HepG2 (cell line): Measurements from ENCODE around the gene CABLES1. TPM values are rescaled to one million over a fixed set of nuclear protein-coding genes. Genes with fewer than 3 reads are reported as not detected.

ENCODE experiments used
- ATAC-seq: fragments of 200-7000 bp; cut with Tn5 transposase; 3 replicates; pipeline ENCODE4 v1.9.1; 2020; ENCODE audit warnings: mild to moderate bottlenecking, moderate library complexity
- BruUV-seq: library from RNA; stranded (reverse); fragments of 400-500 nt; replicated peaks from 2 replicates; lab custom pipeline; 2021; lab: Mats Ljungman, UMichigan
- CTCF ChIA-PET: fragments of 300-600 bp; formaldehyde crosslinking; extraction: SDS; loops from one replicate; lab custom pipeline; 2021; ENCODE audit warnings: low total read pairs, inconsistent platforms, low intra/inter-chr PET ratio; lab: Yijun Ruan, JAX
- POLR2A ChIA-PET: fragments of 350-600 bp; sonication (Branson Sonifier 250); formaldehyde crosslinking; loops from one replicate; lab custom pipeline; 2020; ENCODE audit warnings: antibody characterized with exemption, inconsistent platforms; lab: Yijun Ruan, JAX
- DNase-seq: peaks from one replicate; pipeline ENCODE4 v3.0.0-alpha.2; 2015; ENCODE audit warnings: low spot score
- FAIRE-seq: peaks from 3 replicates; lab custom pipeline; 2011; peaks lifted over from hg19 to GRCh38; lab: Jason Lieb, UNC
- H2AFZ ChIP-seq: one replicate; pipeline ENCODE4 v1.6.1; 2011; ENCODE audit warnings: low read length, inconsistent platforms
- H3K27ac ChIP-seq: fragments of 300-600 bp; 3 replicates; pipeline ENCODE4 v1.8.0; 2011; ENCODE audit warnings: mixed run types, mild to moderate bottlenecking, mixed read lengths, low read length, inconsistent platforms; ENCODE audit not compliant: insufficient read depth; ENCODE audit errors: extremely low read length
- H3K27me3 ChIP-seq, 2 experiments: fragments of 200-600 bp in 1 of 2; 2 replicates in 1 of 2; 3 replicates in 1 of 2; pipeline versions ENCODE4 v1.6.0 to v1.8.0; 2011; ENCODE audit warnings: low read length in 2 of 2, mild to moderate bottlenecking in 2 of 2, moderate library complexity in 2 of 2, inconsistent platforms in 1 of 2; ENCODE audit not compliant: insufficient read depth in 2 of 2, control insufficient read depth in 1 of 2
- H3K36me3 ChIP-seq, 2 experiments: fragments of 200-600 bp in 1 of 2; replicated peaks in 1 of 2; 2 replicates in 1 of 2; 3 replicates in 1 of 2; pipeline versions ENCODE4 v1.5.1 to v1.8.0; 2011; ENCODE audit warnings: low read length in 2 of 2, inconsistent platforms in 1 of 2; ENCODE audit not compliant: insufficient read depth in 2 of 2, control insufficient read depth in 1 of 2
- H3K4me1 ChIP-seq: 2 replicates; pipeline ENCODE4 v1.5.1; 2012; ENCODE audit warnings: low read length, inconsistent platforms; ENCODE audit not compliant: insufficient read depth
- H3K4me2 ChIP-seq: 2 replicates; pipeline ENCODE4 v1.6.0; 2011; ENCODE audit warnings: low read depth, low read length, inconsistent platforms
- H3K4me3 ChIP-seq, 3 experiments: fragments of 200-600 bp in 1 of 3; sonication (generic), shearing (Covaris generic) in 1 of 3; replicated peaks in 1 of 3; 2 replicates each; pipeline ENCODE4 v1.5.1; 2011 to 2016; ENCODE audit warnings: low read length in 3 of 3, inconsistent platforms in 2 of 3, low read depth in 2 of 3, mild to moderate bottlenecking in 2 of 3, control low read depth in 1 of 3, mixed read lengths in 1 of 3; ENCODE audit not compliant: insufficient read depth in 1 of 3
- H3K79me2 ChIP-seq: one replicate; pipeline ENCODE4 v1.6.1; 2011; ENCODE audit warnings: low read length, inconsistent platforms; ENCODE audit not compliant: insufficient read depth
- H3K9ac ChIP-seq: 2 replicates; pipeline ENCODE4 v1.6.0; 2011; ENCODE audit warnings: mild to moderate bottlenecking, low read depth, low read length, inconsistent platforms; ENCODE audit not compliant: insufficient read depth
- H3K9me3 ChIP-seq: 2 replicates; pipeline ENCODE4 v1.5.1; 2012; ENCODE audit warnings: mild to moderate bottlenecking, low read length
- H4K20me1 ChIP-seq: 2 replicates; pipeline ENCODE4 v1.6.0; 2011; ENCODE audit warnings: inconsistent platforms, mild to moderate bottlenecking, low read length, moderate library complexity; ENCODE audit not compliant: insufficient read depth
- ARID2 ChIP-seq: sonication (generic); formaldehyde crosslinking; IDR thresholded peaks from 2 replicates; pipeline ENCODE4 v1.8.1; 2022; ENCODE audit warnings: mild to moderate bottlenecking, missing genetic modification reagents, borderline replicate concordance
- MED13 ChIP-seq: sonication (generic); formaldehyde crosslinking; IDR thresholded peaks from 2 replicates; pipeline ENCODE4 v1.5.0; 2020; ENCODE audit warnings: missing genetic modification reagents
- MIXL1 ChIP-seq: IDR thresholded peaks from 2 replicates; pipeline ENCODE4 v1.6.1; 2016
- ZNF251 ChIP-seq: sonication (generic); formaldehyde crosslinking; IDR thresholded peaks from 2 replicates; pipeline ENCODE4 v1.9.0; 2021; ENCODE audit warnings: mild to moderate bottlenecking, missing genetic modification reagents
- ZNF3 ChIP-seq: IDR thresholded peaks from 2 replicates; pipeline ENCODE4 v1.7.0; 2017; ENCODE audit warnings: inconsistent platforms
- ZNF337 ChIP-seq: sonication (generic); formaldehyde crosslinking; IDR thresholded peaks from 2 replicates; pipeline ENCODE4 v1.5.1; 2020; ENCODE audit warnings: missing genetic modification reagents, low read depth, mild to moderate bottlenecking, borderline replicate concordance
- ZNF33A ChIP-seq: sonication (generic); formaldehyde crosslinking; IDR thresholded peaks from 2 replicates; pipeline ENCODE4 v1.5.1; 2020; ENCODE audit warnings: missing genetic modification reagents, mild to moderate bottlenecking, moderate library complexity, borderline replicate concordance
- ZNF382 ChIP-seq: sonication (generic); formaldehyde crosslinking; IDR thresholded peaks from 2 replicates; pipeline ENCODE4 v1.5.0; 2020; ENCODE audit warnings: missing genetic modification reagents, mild to moderate bottlenecking, borderline replicate concordance
- ZNF644 ChIP-seq: IDR thresholded peaks from 2 replicates; pipeline ENCODE4 v1.6.1; 2016; ENCODE audit warnings: low read depth
- ZNF75D ChIP-seq: sonication (generic); formaldehyde crosslinking; IDR thresholded peaks from 2 replicates; pipeline ENCODE4 v1.8.1; 2023; ENCODE audit warnings: missing genetic modification reagents, mild to moderate bottlenecking, borderline replicate concordance
- ZSCAN20 ChIP-seq: sonication (generic); formaldehyde crosslinking; IDR thresholded peaks from 2 replicates; pipeline ENCODE4 v1.4.0; 2020; ENCODE audit warnings: missing genetic modification reagents, mild to moderate bottlenecking, borderline replicate concordance
- WGBS: methylation state at CpG from one replicate; pipeline ENCODE4 v1.1.6; 2017; ENCODE audit warnings: low lambda C conversion rate; 5-methylcytosine and 5-hydroxymethylcytosine counted together
- in situ Hi-C: cut with HindIII; loops from 2 replicates; pipeline ENCODE4 v1.10.0; 2017; ENCODE audit warnings: low pct_unique_long_range_greater_than_20kb; ENCODE audit not compliant: extremely low pct_ligation_motif_present
- intact Hi-C: fragments of 100-400 bp; cut with micrococcal nuclease; formaldehyde crosslinking; loops from one replicate; pipeline ENCODE4 v1.10.0; 2022; ENCODE audit not compliant: unreplicated experiment
- polyA plus RNA-seq, 8 experiments: library from polyadenylated mRNA; depleted of rRNA in 3 of 8; stranded (reverse) in 7 of 8; unstranded in 1 of 8; fragments of >200 nt; fragmentation: Illumina TruSeq in 4 of 8; extraction: Trizol in 4 of 8; gene quantifications; 2 replicates each; pipeline versions ENCODE4 v1.2.1 to v1.2.3, GENCODE V29; 2011 to 2016; ENCODE audit warnings: low read depth in 4 of 8, missing spikeins in 1 of 8, mixed read lengths in 1 of 8; ENCODE audit not compliant: insufficient read depth in 1 of 8
- total RNA-seq, 5 experiments: library from RNA; depleted of rRNA; stranded (reverse); fragments of >200 nt; fragmentation: Illumina TruSeq; extraction: Trizol; gene quantifications; 2 replicates each; pipeline ENCODE4 v1.2.3, GENCODE V29; 2016; ENCODE audit warnings: low read depth in 1 of 5
- TF ChIP-seq, protein P1 (sequence below): sonication (generic); formaldehyde crosslinking; conservative IDR thresholded peaks from 2 replicates; pipeline ENCODE4 v1.4.0; 2020; ENCODE audit warnings: missing genetic modification reagents

CABLES1 gene
- total and polyA plus RNA-seq, 2 of the 13 experiments (the other 11 are each of a cell fraction or from before 2014, with no cell fraction given), result 14.7 to 25.8 TPM

DNA sequence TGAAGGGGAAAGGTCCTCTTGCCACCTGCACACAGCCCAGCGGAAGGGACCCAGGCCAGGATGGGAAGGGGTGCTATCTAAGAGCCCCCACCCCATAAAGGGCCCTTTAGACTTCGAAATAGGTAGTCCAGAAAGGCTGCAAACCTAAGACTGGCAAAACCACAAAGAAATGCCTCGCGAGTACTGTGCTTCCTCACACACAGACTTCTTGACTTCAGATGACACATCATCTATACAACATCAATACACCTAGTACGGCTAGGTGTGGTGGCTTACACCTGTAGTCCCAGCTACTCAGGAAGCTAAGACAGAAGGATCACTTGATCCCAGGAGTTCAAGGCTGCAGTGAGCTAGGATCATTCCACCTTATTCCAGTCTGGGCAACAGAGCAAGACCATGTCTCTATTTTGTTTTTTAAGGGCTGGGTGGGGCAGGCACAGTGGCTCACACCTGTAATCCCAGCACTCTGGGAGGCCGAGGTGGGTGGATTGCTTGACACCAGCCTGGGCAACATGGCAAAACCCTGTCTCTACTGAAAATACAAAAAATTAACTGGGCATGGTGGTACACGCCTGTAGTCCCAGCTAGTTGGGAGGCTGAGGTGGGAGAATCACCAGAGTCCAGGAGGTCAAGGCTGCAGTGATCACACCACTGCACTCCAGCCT is 125.8 kb downstream of the CABLES1 start:
- intact Hi-C loops (loop anchor here (5.0 kb wide), 1 partner anchor 116 kb away; no protein-coding TSS in a partner anchor), in situ Hi-C loops (no loop called here)
- Histone ChIP-seq H4K20me1 (no peaks in the 10 kb centered on the region), H3K27ac (no peak overlapping the region), H3K4me2 (no peak overlapping the region), H3K4me3 (no peak overlapping the region), H3K4me1 (peaks cover 61% of the 10 kb centered on the region), H2AFZ (no peak overlapping the region), H3K79me2 (no peaks in the 10 kb centered on the region), H3K27me3 (no peaks in the 10 kb centered on the region), H3K36me3 (peaks cover 1 to 16% of the 10 kb centered on the region in 2 experiments; a peak in 3 of 5 replicates), H3K9ac (no peak overlapping the region), H3K9me3 (no peaks in the 10 kb centered on the region)
- CTCF ChIA-PET, result no interaction called here
- WGBS, result 83% methylated on average over 6 of the region's 7 CpGs
- no peak for ATAC-seq
- FAIRE-seq, result no peak
- DNase-seq, result no peak
- POLR2A ChIA-PET, result interaction anchor here (1.6 to 1.9 kb wide), 2 partner anchors 20 to 127 kb away, joined by 4 to 5 read pairs; no protein-coding TSS in a partner anchor
- no TSS peak for BruUV-seq
- TF ChIP-seq ZNF251 (CRISPR knock-in tag) (no peak), ZNF3 (CRISPR knock-in tag) (no peak), ARID2 (CRISPR knock-in tag) (no peak), MED13 (CRISPR knock-in tag) (no peak), MIXL1 (CRISPR knock-in tag) (no peak), ZNF382 (no peak), ZNF644 (CRISPR knock-in tag) (no peak), ZSCAN20 (CRISPR knock-in tag) (no peak), ZNF33A (no peak), ZNF337 (no peak), ZNF75D (CRISPR knock-in tag) (no peak)
- TF ChIP-seq, protein P1, sequence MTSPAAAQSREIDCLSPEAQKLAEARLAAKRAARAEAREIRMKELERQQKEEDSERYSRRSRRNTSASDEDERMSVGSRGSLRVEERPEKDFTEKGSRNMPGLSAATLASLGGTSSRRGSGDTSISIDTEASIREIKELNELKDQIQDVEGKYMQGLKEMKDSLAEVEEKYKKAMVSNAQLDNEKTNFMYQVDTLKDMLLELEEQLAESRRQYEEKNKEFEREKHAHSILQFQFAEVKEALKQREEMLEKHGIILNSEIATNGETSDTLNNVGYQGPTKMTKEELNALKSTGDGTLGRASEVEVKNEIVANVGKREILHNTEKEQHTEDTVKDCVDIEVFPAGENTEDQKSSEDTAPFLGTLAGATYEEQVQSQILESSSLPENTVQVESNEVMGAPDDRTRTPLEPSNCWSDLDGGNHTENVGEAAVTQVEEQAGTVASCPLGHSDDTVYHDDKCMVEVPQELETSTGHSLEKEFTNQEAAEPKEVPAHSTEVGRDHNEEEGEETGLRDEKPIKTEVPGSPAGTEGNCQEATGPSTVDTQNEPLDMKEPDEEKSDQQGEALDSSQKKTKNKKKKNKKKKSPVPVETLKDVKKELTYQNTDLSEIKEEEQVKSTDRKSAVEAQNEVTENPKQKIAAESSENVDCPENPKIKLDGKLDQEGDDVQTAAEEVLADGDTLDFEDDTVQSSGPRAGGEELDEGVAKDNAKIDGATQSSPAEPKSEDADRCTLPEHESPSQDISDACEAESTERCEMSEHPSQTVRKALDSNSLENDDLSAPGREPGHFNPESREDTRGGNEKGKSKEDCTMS (CRISPR knock-in tag), result no peak
